GM23338 (cell line): Measurements from ENCODE around the gene NUAK2. TPM values are rescaled to one million over a fixed set of nuclear protein-coding genes. Genes with fewer than 3 reads are reported as not detected.

Source experiments
- ATAC-seq: fragments of 200-7000 bp; cut with Tn5 transposase; 3 replicates; pipeline ENCODE4 v1.9.1; 2020
- DNase-seq: peaks from one replicate; pipeline ENCODE4 v3.0.0-alpha.2; 2015; ENCODE audit warnings: low spot score
- H2AFZ ChIP-seq: fragments of 200-600 bp; sonication (generic); 2 replicates; pipeline ENCODE4 v1.8.0; 2016; ENCODE audit warnings: antibody characterized with exemption, mild to moderate bottlenecking, moderate library complexity
- H3F3A ChIP-seq: fragments of 200-600 bp; sonication (generic); replicated peaks from 2 replicates; pipeline ENCODE4 v1.8.0; 2017; ENCODE audit warnings: antibody characterized with exemption, mixed run types, low read depth
- H3K27ac ChIP-seq: fragments of 200-600 bp; sonication (generic); 2 replicates; pipeline ENCODE4 v1.6.1; 2016; ENCODE audit warnings: low read depth
- H3K27me3 ChIP-seq: fragments of 200-600 bp; sonication (generic); 2 replicates; pipeline ENCODE4 v1.8.0; 2016; ENCODE audit warnings: mild to moderate bottlenecking, mixed run types, moderate library complexity; ENCODE audit not compliant: insufficient read depth
- H3K36me3 ChIP-seq: fragments of 200-600 bp; sonication (generic); 2 replicates; pipeline ENCODE4 v1.8.0; 2016; ENCODE audit warnings: mild to moderate bottlenecking; ENCODE audit not compliant: insufficient read depth
- H3K4me1 ChIP-seq: fragments of 200-600 bp; sonication (generic); 2 replicates; pipeline ENCODE4 v1.8.0; 2016; ENCODE audit warnings: mild to moderate bottlenecking, moderate library complexity; ENCODE audit not compliant: insufficient read depth
- H3K4me2 ChIP-seq: fragments of 200-600 bp; sonication (generic); 2 replicates; pipeline ENCODE4 v1.7.1; 2017; ENCODE audit warnings: mixed run types
- H3K4me3 ChIP-seq: fragments of 200-600 bp; sonication (generic); 2 replicates; pipeline ENCODE4 v1.6.1; 2016; ENCODE audit warnings: mixed run types
- H3K79me2 ChIP-seq: fragments of 200-600 bp; sonication (generic); replicated peaks from 2 replicates; pipeline ENCODE4 v1.8.0; 2017; ENCODE audit warnings: mild to moderate bottlenecking; ENCODE audit not compliant: insufficient read depth
- H3K9me2 ChIP-seq: fragments of 200-600 bp; sonication (generic); 2 replicates; pipeline ENCODE4 v1.8.0; 2017; ENCODE audit not compliant: insufficient read depth
- H4K20me1 ChIP-seq: fragments of 200-600 bp; sonication (generic); replicated peaks from 2 replicates; pipeline ENCODE4 v1.8.0; 2017; ENCODE audit warnings: mild to moderate bottlenecking; ENCODE audit not compliant: insufficient read depth
- H3K27ac Mint-ChIP-seq: 2 replicates; pipeline ENCODE4 v1.8.0; 2020; ENCODE audit warnings: inconsistent platforms, mild to moderate bottlenecking, moderate library complexity, mixed read lengths
- H3K27me3 Mint-ChIP-seq: 3 replicates; pipeline ENCODE4 v1.8.0; 2022; ENCODE audit warnings: low read depth, mild to moderate bottlenecking, moderate library complexity, mixed read lengths, inconsistent platforms; ENCODE audit not compliant: insufficient read depth, poor library complexity
- H3K36me3 Mint-ChIP-seq: 3 replicates; pipeline ENCODE4 v1.8.0; 2021; ENCODE audit warnings: low read depth, mild to moderate bottlenecking, inconsistent platforms, moderate library complexity, mixed read lengths
- H3K4me1 Mint-ChIP-seq: 3 replicates; pipeline ENCODE4 v1.8.0; 2020; ENCODE audit warnings: mild to moderate bottlenecking, inconsistent platforms, mixed read lengths
- H3K4me3 Mint-ChIP-seq: 3 replicates; pipeline ENCODE4 v1.8.0; 2021; ENCODE audit warnings: moderate library complexity, mild to moderate bottlenecking, inconsistent platforms, mixed read lengths
- H3K9me3 Mint-ChIP-seq: 3 replicates; pipeline ENCODE4 v1.8.0; 2020; ENCODE audit warnings: moderate library complexity, mild to moderate bottlenecking, inconsistent platforms, mixed read lengths
- CREB1 ChIP-seq: fragments of 250-450 bp; sonication (Bioruptor Pico); IDR thresholded peaks from 2 replicates; pipeline ENCODE4 v1.5.0; 2020; ENCODE audit warnings: low read depth, mild to moderate bottlenecking, moderate library complexity
- CTCF ChIP-seq, 2 experiments: fragments of 200-600 bp in 1 of 2; sonication (generic) in 1 of 2; conservative IDR thresholded peaks; 2 replicates each; pipeline versions ENCODE4 v1.5.1 to v1.6.1; 2016 to 2017; ENCODE audit warnings: antibody characterized with exemption in 2 of 2, low read depth in 2 of 2, mild to moderate bottlenecking in 2 of 2, moderate library complexity in 1 of 2
- EZH2phosphoT487 ChIP-seq: fragments of 200-600 bp; sonication (generic); IDR thresholded peaks from one replicate; pipeline ENCODE4 v1.8.1; 2018; ENCODE audit warnings: antibody characterized with exemption; ENCODE audit not compliant: unreplicated experiment
- JUNB ChIP-seq: IDR thresholded peaks from one replicate; pipeline ENCODE4 v1.6.1; 2016; ENCODE audit warnings: antibody characterized with exemption; ENCODE audit not compliant: unreplicated experiment
- NANOG ChIP-seq: IDR thresholded peaks from 2 replicates; pipeline ENCODE4 v1.6.1; 2016; ENCODE audit warnings: antibody characterized with exemption, borderline replicate concordance
- POLR2AphosphoS5 ChIP-seq: IDR thresholded peaks from 2 replicates; pipeline ENCODE4 v1.6.1; 2016; ENCODE audit warnings: antibody characterized with exemption, low read depth
- ZNF114 ChIP-seq: fragments of 250-450 bp; sonication (Bioruptor Pico); IDR thresholded peaks from 2 replicates; pipeline ENCODE4 v1.5.0; 2020; ENCODE audit warnings: mild to moderate bottlenecking, moderate library complexity
- ZNF331 ChIP-seq: fragments of 250-450 bp; sonication (Bioruptor Pico); IDR thresholded peaks from 2 replicates; pipeline ENCODE4 v1.5.0; 2020; ENCODE audit warnings: low read depth, mild to moderate bottlenecking, moderate library complexity
- ZNF462 ChIP-seq: fragments of 250-450 bp; sonication (Bioruptor Pico); IDR thresholded peaks from 2 replicates; pipeline ENCODE4 v1.5.0; 2020; ENCODE audit warnings: mild to moderate bottlenecking, moderate library complexity
- polyA plus RNA-seq: library from polyadenylated mRNA; unstranded; fragments of >200 nt; fragmentation: Nextera tagmentation; extraction: Ambion mirVana; gene quantifications from 2 replicates; pipeline ENCODE4 v1.2.1, GENCODE V29; 2016
- total RNA-seq: library from RNA; depleted of rRNA; stranded (reverse); fragments of >200 nt; shearing (Covaris generic); gene quantifications from 2 replicates; pipeline ENCODE4 v1.2.3, GENCODE V29; 2014

NUAK2 gene
- total and polyA plus RNA-seq, 2 experiments from 2014 or later, result 7.8 to 15.3 TPM

- H3K79me2 ChIP-seq, result peaks cover 33% of the 10 kb centered on the region
- H3K36me3 ChIP-seq, result peaks cover 37% of the 10 kb centered on the region
- Mint-ChIP-seq H3K4me1 (peaks cover 37% of the 10 kb centered on the region), H3K27ac (no peak overlapping the region), H3K27me3 (peaks cover 7% of the 10 kb centered on the region), H3K9me3 (no peaks in the 10 kb centered on the region), H3K36me3 (peaks cover 73% of the 10 kb centered on the region), H3K4me3 (no peak overlapping the region)
- H3K4me3 ChIP-seq, result no peak overlapping the region
- no peak overlapping the region for H3K4me2 ChIP-seq
- ATAC-seq, result no peak
- H2AFZ ChIP-seq, result no peak overlapping the region
- no peaks in the 10 kb centered on the region for H3K27me3 ChIP-seq
- TF ChIP-seq CTCF (conservative IDR thresholded peaks at IDR 0.05; ENCODE audit: low read depth in 2 of 2) (no peak), ZNF331 (CRISPR knock-in tag) (no peak), EZH2phosphoT487 (no peak), JUNB (no peak), POLR2AphosphoS5 (no peak)
- DNase-seq, result no peak
- H3F3A ChIP-seq, result peaks cover 4% of the 10 kb centered on the region
- H3K27ac ChIP-seq, result no peak overlapping the region
- no peaks in the 10 kb centered on the region for H3K9me2 ChIP-seq
- H3K4me1 ChIP-seq, result peaks cover 24% of the 10 kb centered on the region
- peaks cover 4% of the 10 kb centered on the region; the same call in 1 of the 2 replicates for H4K20me1 ChIP-seq
Observed at GRCh38 chr1:205309741-205310140, 11.8 kb downstream of the NUAK2 start.

GRCh38 chr1:205306929-205307566, 14.5 kb downstream of the NUAK2 start:
- peaks cover 94% of the 10 kb centered on the region for H3K36me3 Mint-ChIP-seq
- Histone ChIP-seq H3K9me2 (no peaks in the 10 kb centered on the region), H2AFZ (no peak overlapping the region), H3K27ac (no peak overlapping the region; the same call in 1 of the 2 replicates), H3K4me1 (peaks cover 16% of the 10 kb centered on the region), H3K27me3 (no peaks in the 10 kb centered on the region), H3F3A (peaks cover 5% of the 10 kb centered on the region), H4K20me1 (no peaks in the 10 kb centered on the region; the same call in 1 of the 2 replicates), H3K4me3 (no peak overlapping the region), H3K4me2 (no peak overlapping the region), H3K36me3 (peaks cover 42% of the 10 kb centered on the region), H3K79me2 (peaks cover 17% of the 10 kb centered on the region)
- H3K27ac Mint-ChIP-seq, result no peak overlapping the region
- H3K9me3 Mint-ChIP-seq, result no peaks in the 10 kb centered on the region
- H3K4me3 Mint-ChIP-seq, result no peak overlapping the region
- H3K4me1 Mint-ChIP-seq, result peaks cover 23% of the 10 kb centered on the region
- ATAC-seq (no peak), DNase-seq (no peak)
- peaks cover 9% of the 10 kb centered on the region for H3K27me3 Mint-ChIP-seq
- TF ChIP-seq CTCF (conservative IDR thresholded peaks at IDR 0.05; ENCODE audit: low read depth in 2 of 2), result no peak
- TF ChIP-seq ZNF331 (CRISPR knock-in tag), result no peak
- TF ChIP-seq ZNF114 (CRISPR knock-in tag), result no peak
- TF ChIP-seq POLR2AphosphoS5, result no peak
- no peak for TF ChIP-seq CREB1
- no peak for TF ChIP-seq NANOG
- TF ChIP-seq ZNF462 (CRISPR knock-in tag), result no peak
- TF ChIP-seq JUNB, result no peak
